Adrenal gland (tissue), 12 donors: ENCODE data around the gene SLC22A14. TPM values are rescaled to one million over a fixed set of nuclear protein-coding genes. Genes with fewer than 3 reads are reported as not detected.

Experiments used
- DNase-seq, 7 donors: peaks; one replicate each; pipeline ENCODE4 v3.0.0-alpha.2; 2019 to 2020
- H3K27ac ChIP-seq, 5 donors: fragments of 200-600 bp; sonication (generic) in 4 of 5; 1 replicate in 3 of 5; 2 replicates in 2 of 5; pipeline versions ENCODE4 v1.5.1 to v1.8.0; 2016 to 2020; ENCODE audit warnings: mild to moderate bottlenecking in 1 of 5
- H3K27me3 ChIP-seq: fragments of 200-600 bp; 2 replicates; pipeline ENCODE4 v1.8.0; 2021
- H3K36me3 ChIP-seq, 2 donors: fragments of 200-600 bp; replicated peaks in 1 of 2; 1 replicate in 1 of 2; 2 replicates in 1 of 2; pipeline versions ENCODE4 v1.5.1 to v1.8.0; 2018 to 2022
- H3K4me1 ChIP-seq, 2 donors: fragments of 200-600 bp; replicated peaks in 1 of 2; 1 replicate in 1 of 2; 2 replicates in 1 of 2; pipeline versions ENCODE4 v1.5.1 to v1.8.0; 2018 to 2021
- H3K4me3 ChIP-seq, 4 donors: fragments of 200-600 bp; sonication (generic) in 3 of 4; one replicate each; pipeline ENCODE4 v1.5.1; 2016 to 2018
- H3K9me3 ChIP-seq, 3 donors: fragments of 200-600 bp; sonication (generic) in 1 of 3; replicated peaks in 1 of 3; 1 replicate in 2 of 3; 2 replicates in 1 of 3; pipeline versions ENCODE4 v1.5.1 to v1.8.0; 2016 to 2021
- CTCF ChIP-seq, 6 experiments: fragments of 450-650 bp in 4 of 6; fragments of 200-600 bp in 2 of 6; sonication (generic) in 1 of 6; IDR thresholded peaks; 1 replicate in 5 of 6; 2 replicates in 1 of 6; pipeline versions ENCODE4 v1.5.1 to v1.8.0; 2016 to 2021; ENCODE audit warnings: antibody characterized with exemption in 6 of 6, mild to moderate bottlenecking in 2 of 6, moderate library complexity in 1 of 6
- POLR2A ChIP-seq, 2 donors: fragments of 450-650 bp; IDR thresholded peaks; one replicate each; pipeline ENCODE4 v1.6.1; 2017; ENCODE audit warnings: antibody characterized with exemption in 2 of 2, mild to moderate bottlenecking in 2 of 2, moderate library complexity in 1 of 2
- WGBS, 4 donors: extraction: QIAGEN DNeasy Blood & Tissue Kit in 2 of 4; methylation state at CpG; one replicate each; pipeline versions ENCODE4 v1.1.5 to v1.1.7; 2013 to 2017; 5-methylcytosine and 5-hydroxymethylcytosine counted together
- intact Hi-C, 2 donors: fragments of 100-400 bp; cut with DNase I; formaldehyde crosslinking; loops; one replicate each; pipeline versions ENCODE4 v1.14.1 to v1.15.0; 2022 to 2023
- polyA plus RNA-seq, 3 donors: library from polyadenylated mRNA; stranded (reverse); fragments of 200-250 nt in 2 of 3; fragments of 350-450 nt in 1 of 3; fragmentation: Illumina TruSeq in 1 of 3; extraction: RNeasy Lipid Tissue Mini Kit (QIAGEN cat#74804) in 1 of 3; gene quantifications; one replicate each; pipeline ENCODE4 v1.2.3, GENCODE V29; 2013 to 2014
- total RNA-seq, 9 donors: library from RNA; depleted of rRNA in 4 of 9; stranded (reverse); fragments of >200 nt in 4 of 9; fragments of 120-200 nt in 1 of 9; fragmentation: NEBNext Ultra II Directional in 1 of 9; extraction: Animal tissue kit (Norgen Biotek cat#: 25700) in 1 of 9; gene quantifications; one replicate each; pipeline versions ENCODE4 v1.1.0 to v1.2.4, GENCODE V29; 2013 to 2023
- donor health status: healthy with polysubstance abuse.
- donor health status: Bipolar disorder and iron deficiency.
- donor health status: DM: yes; HTN: yes; CAD: no.
- donor health status: DM: no; HTN: no; CAD: no.
- donor health status: DM: no; HTN: no; CAD: no.
- donor health status: DM: yes; HTN: yes; CAD: no.

Gene SLC22A14
- total and polyA plus RNA-seq, 12 donors, result 0.07 to 0.32 (median 0.11) TPM; not detected in 5

GRCh38 chr3:38308456-38308855, 26.4 kb downstream of the SLC22A14 start:
- intact Hi-C loops, result no loop called here
- no peaks in the 10 kb centered on the region for H3K36me3 ChIP-seq
- H3K27me3 ChIP-seq, result no peaks in the 10 kb centered on the region
- no peak for TF ChIP-seq POLR2A (IDR thresholded peaks at IDR 0.05)
- no peak for DNase-seq
- H3K4me1 ChIP-seq, result no peaks in the 10 kb centered on the region
- 74 to 92% (median 88%) methylated on average over 7 to 9 of the region's 9 CpGs for WGBS, 4 donors
- no peak overlapping the region for H3K4me3 ChIP-seq
- no peaks in the 10 kb centered on the region for H3K9me3 ChIP-seq
- no peak overlapping the region for H3K27ac ChIP-seq

DNA sequence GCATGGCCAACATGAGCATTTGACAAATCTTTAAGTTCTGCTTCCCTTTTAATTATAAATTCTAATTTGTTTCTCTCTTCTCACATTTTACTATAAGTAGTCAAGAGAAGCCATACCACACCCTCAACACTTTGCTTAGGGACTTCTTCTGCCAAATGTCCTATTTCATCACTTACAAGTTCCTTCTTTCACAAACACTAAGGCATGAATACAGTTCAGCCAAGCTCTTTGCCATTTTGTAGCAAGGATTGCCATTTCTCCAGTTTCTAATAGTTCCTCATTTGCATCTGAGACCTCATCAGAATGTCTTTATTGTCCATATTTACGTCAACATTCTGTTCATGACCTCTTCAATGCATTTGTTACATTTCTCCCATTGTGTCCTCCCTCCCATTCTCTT, 29.4 kb downstream of the SLC22A14 start:
- WGBS, 4 donors, result 69 to 93% (median 85%) methylated on average over 1 of the region's 1 CpG
- H3K4me1 ChIP-seq, result no peaks in the 10 kb centered on the region
- no peak for TF ChIP-seq CTCF (IDR thresholded peaks at IDR 0.05)
- TF ChIP-seq POLR2A (IDR thresholded peaks at IDR 0.05), result no peak
- H3K27me3 ChIP-seq, result no peaks in the 10 kb centered on the region
- H3K27ac ChIP-seq, result no peak overlapping the region
- no peaks in the 10 kb centered on the region for H3K9me3 ChIP-seq
- intact Hi-C loops, result no loop called here
- H3K36me3 ChIP-seq, result no peaks in the 10 kb centered on the region
- DNase-seq, result no peak
- no peak overlapping the region for H3K4me3 ChIP-seq

GRCh38 chr3:38311941-38312340, 29.8 kb downstream of the SLC22A14 start:
- no peak overlapping the region for H3K27ac ChIP-seq
- intact Hi-C loops, result no loop called here
- no peaks in the 10 kb centered on the region for H3K36me3 ChIP-seq
- H3K9me3 ChIP-seq, result no peaks in the 10 kb centered on the region
- no peak for DNase-seq
- 69 to 92% (median 83%) methylated on average over 2 of the region's 2 CpGs for WGBS, 4 donors
- no peak overlapping the region for H3K4me3 ChIP-seq
- H3K27me3 ChIP-seq, result no peaks in the 10 kb centered on the region
- no peaks in the 10 kb centered on the region for H3K4me1 ChIP-seq
- TF ChIP-seq POLR2A (IDR thresholded peaks at IDR 0.05), result no peak

DNA sequence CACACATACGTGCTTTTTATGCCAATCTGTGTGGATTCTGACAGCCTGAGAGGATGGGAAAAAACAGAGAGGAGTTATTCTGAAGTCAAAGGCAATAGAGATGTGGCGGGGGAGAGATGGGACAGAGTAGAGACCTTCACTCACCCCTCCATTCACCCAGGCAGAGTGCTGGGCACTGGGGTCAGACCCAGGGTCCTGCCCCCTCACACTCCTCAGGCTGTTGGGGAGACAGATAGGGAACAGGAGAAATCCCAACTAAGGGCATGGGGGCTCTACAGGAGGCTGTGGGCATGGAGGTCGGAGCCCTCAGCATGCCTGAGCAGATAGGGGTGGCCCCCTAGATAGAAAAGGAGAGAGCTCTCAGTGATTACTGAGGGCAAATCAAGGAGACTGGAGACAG, 30.3 kb downstream of the SLC22A14 start:
- no peak for DNase-seq
- Histone ChIP-seq H3K4me1 (no peaks in the 10 kb centered on the region), H3K27me3 (no peaks in the 10 kb centered on the region), H3K27ac (no peak overlapping the region), H3K9me3 (no peaks in the 10 kb centered on the region), H3K36me3 (no peaks in the 10 kb centered on the region), H3K4me3 (no peak overlapping the region)
- 82 to 94% (median 91%) methylated on average over 3 of the region's 3 CpGs for WGBS, 4 donors
- no peak for TF ChIP-seq CTCF (IDR thresholded peaks at IDR 0.05)
- TF ChIP-seq POLR2A (IDR thresholded peaks at IDR 0.05), result no peak
- intact Hi-C loops, result no loop called here

GRCh38 chr3:38313263-38313662, 31.2 kb downstream of the SLC22A14 start:
- Histone ChIP-seq H3K9me3 (no peaks in the 10 kb centered on the region), H3K27me3 (no peaks in the 10 kb centered on the region), H3K27ac (no peak overlapping the region), H3K36me3 (no peaks in the 10 kb centered on the region), H3K4me3 (no peak overlapping the region), H3K4me1 (no peaks in the 10 kb centered on the region)
- intact Hi-C loops, result no loop called here
- DNase-seq, result no peak
- no peak for TF ChIP-seq CTCF (IDR thresholded peaks at IDR 0.05)
- TF ChIP-seq POLR2A (IDR thresholded peaks at IDR 0.05), result no peak
- WGBS, 4 donors, result 81 to 87% (median 85%) methylated on average over 5 of the region's 5 CpGs
